Kidney (tissue), 14 donors: ENCODE data around the gene SPX. TPM values are rescaled to one million over a fixed set of nuclear protein-coding genes. Genes with fewer than 3 reads are reported as not detected.

Source experiments
- DNase-seq, 5 donors: peaks; one replicate each; pipeline ENCODE4 v3.0.0-alpha.2; 2013 to 2020
- FAIRE-seq: peaks from 2 replicates; lab custom pipeline; 2012; peaks lifted over from hg19 to GRCh38; lab: Jason Lieb, UNC
- H3K27ac ChIP-seq, 2 donors: one replicate each; pipeline ENCODE4 v1.7.0; 2013; ENCODE audit warnings: low read depth in 2 of 2, low read length in 2 of 2, inconsistent platforms in 1 of 2
- H3K27me3 ChIP-seq: one replicate; pipeline ENCODE4 v1.7.1; 2013; ENCODE audit warnings: low read length, inconsistent platforms; ENCODE audit not compliant: control insufficient read depth, insufficient read depth
- H3K36me3 ChIP-seq, 3 donors: one replicate each; pipeline versions ENCODE4 v1.7.0 to v1.7.1; 2013; ENCODE audit warnings: low read length in 3 of 3, control low read depth in 1 of 3, inconsistent platforms in 1 of 3; ENCODE audit not compliant: insufficient read depth in 3 of 3, control insufficient read depth in 2 of 3
- H3K4me1 ChIP-seq, 3 donors: one replicate each; pipeline versions ENCODE4 v1.7.0 to v1.7.1; 2013; ENCODE audit warnings: low read length in 3 of 3, inconsistent platforms in 1 of 3, low read depth in 1 of 3; ENCODE audit not compliant: control insufficient read depth in 2 of 3, insufficient read depth in 2 of 3
- H3K4me3 ChIP-seq, 3 donors: one replicate each; pipeline versions ENCODE4 v1.7.0 to v1.8.1; 2013; ENCODE audit warnings: low read length in 3 of 3, control low read depth in 1 of 3, inconsistent platforms in 1 of 3
- H3K9ac ChIP-seq, 3 donors: one replicate each; pipeline versions ENCODE4 v1.7.0 to v1.7.1; 2013; ENCODE audit warnings: low read length in 3 of 3, control low read depth in 1 of 3, inconsistent platforms in 1 of 3
- H3K9me3 ChIP-seq, 3 donors: one replicate each; pipeline versions ENCODE4 v1.7.0 to v1.7.1; 2013; ENCODE audit warnings: low read length in 3 of 3, control low read depth in 1 of 3, inconsistent platforms in 1 of 3; ENCODE audit not compliant: control insufficient read depth in 2 of 3, insufficient read depth in 1 of 3
- intact Hi-C: fragments of 100-400 bp; cut with DNase I; formaldehyde crosslinking; loops from one replicate; pipeline ENCODE4 v1.11.1; 2022
- polyA plus RNA-seq: library from polyadenylated mRNA; stranded (reverse); fragments of 350-450 nt; fragmentation: Illumina TruSeq; extraction: RNeasy Lipid Tissue Mini Kit (QIAGEN cat#74804); gene quantifications from one replicate; pipeline ENCODE4 v1.2.3, GENCODE V29; 2014; ENCODE audit warnings: low read depth, low replicate concordance; ENCODE audit not compliant: insufficient read depth
- total RNA-seq: library from RNA; stranded (reverse); fragmentation: NEBNext Ultra II Directional; extraction: Animal tissue kit (Norgen Biotek cat#: 25700); gene quantifications from one replicate; pipeline ENCODE4 v1.2.1, GENCODE V29; 2021
- TF ChIP-seq, protein P1 (sequence below): IDR thresholded peaks from 3 replicates; pipeline ENCODE4 v1.5.1; 2012; ENCODE audit warnings: mild to moderate bottlenecking, moderate library complexity, borderline replicate concordance; ENCODE audit not compliant: insufficient read depth; ENCODE audit errors: extremely low read depth
- donor health status: control.
- donor health status: control.
- donor health status: control.
- donor health status: control.
- donor health status: control.
- donor health status: DM: yes; HTN: yes; CAD: no.
- donor health status: Normal renal cell carcinoma (clear cell type).

The SPX gene
- total and polyA plus RNA-seq, 2 donors from 2014 or later, result 28.2 to 52.2 TPM

DNA sequence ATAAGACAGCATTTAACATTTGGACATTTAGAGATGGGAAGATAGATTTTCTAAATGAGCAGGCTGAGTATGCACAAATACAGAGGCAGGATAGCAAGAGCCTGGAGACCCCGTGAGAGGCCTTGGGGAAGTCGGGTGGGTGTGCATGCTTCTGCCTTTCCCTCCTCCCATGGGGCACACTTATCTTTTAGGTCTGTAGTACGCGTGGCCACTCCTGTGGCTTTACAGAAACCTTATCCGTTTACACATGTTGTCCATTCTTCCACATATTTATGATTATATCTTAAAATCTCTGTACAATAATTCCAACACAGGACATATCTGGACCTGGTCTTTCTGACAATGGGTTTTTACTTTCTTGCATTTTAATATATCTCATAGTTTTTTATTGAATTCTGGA, 45.0 kb downstream of the SPX start:
- intact Hi-C loops, result no loop called here
- TF ChIP-seq, protein P1, sequence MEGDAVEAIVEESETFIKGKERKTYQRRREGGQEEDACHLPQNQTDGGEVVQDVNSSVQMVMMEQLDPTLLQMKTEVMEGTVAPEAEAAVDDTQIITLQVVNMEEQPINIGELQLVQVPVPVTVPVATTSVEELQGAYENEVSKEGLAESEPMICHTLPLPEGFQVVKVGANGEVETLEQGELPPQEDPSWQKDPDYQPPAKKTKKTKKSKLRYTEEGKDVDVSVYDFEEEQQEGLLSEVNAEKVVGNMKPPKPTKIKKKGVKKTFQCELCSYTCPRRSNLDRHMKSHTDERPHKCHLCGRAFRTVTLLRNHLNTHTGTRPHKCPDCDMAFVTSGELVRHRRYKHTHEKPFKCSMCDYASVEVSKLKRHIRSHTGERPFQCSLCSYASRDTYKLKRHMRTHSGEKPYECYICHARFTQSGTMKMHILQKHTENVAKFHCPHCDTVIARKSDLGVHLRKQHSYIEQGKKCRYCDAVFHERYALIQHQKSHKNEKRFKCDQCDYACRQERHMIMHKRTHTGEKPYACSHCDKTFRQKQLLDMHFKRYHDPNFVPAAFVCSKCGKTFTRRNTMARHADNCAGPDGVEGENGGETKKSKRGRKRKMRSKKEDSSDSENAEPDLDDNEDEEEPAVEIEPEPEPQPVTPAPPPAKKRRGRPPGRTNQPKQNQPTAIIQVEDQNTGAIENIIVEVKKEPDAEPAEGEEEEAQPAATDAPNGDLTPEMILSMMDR, result no peak
- H3K4me3 ChIP-seq, result no peak overlapping the region
- H3K9me3 ChIP-seq, result no peaks in the 10 kb centered on the region
- H3K36me3 ChIP-seq, result no peaks in the 10 kb centered on the region
- H3K9ac ChIP-seq, result no peak overlapping the region
- H3K27me3 ChIP-seq, result no peaks in the 10 kb centered on the region
- H3K27ac ChIP-seq, result no peak overlapping the region
- DNase-seq, result no peak
- no peak for FAIRE-seq
- no peaks in the 10 kb centered on the region for H3K4me1 ChIP-seq

- FAIRE-seq (no peak), DNase-seq (no peak)
- no peak overlapping the region for H3K9ac ChIP-seq
- H3K9me3 ChIP-seq, result no peaks in the 10 kb centered on the region
- intact Hi-C loops, result no loop called here
- no peaks in the 10 kb centered on the region for H3K27me3 ChIP-seq
- no peaks in the 10 kb centered on the region for H3K4me1 ChIP-seq
- TF ChIP-seq, protein P1, result no peak
- H3K27ac ChIP-seq, result no peak overlapping the region
- H3K4me3 ChIP-seq, result no peak overlapping the region
- H3K36me3 ChIP-seq, result no peaks in the 10 kb centered on the region
Observed at GRCh38 chr12:21573733-21574358, 47.8 kb downstream of the SPX start.

GRCh38 chr12:21576431-21576830, 50.3 kb downstream of the SPX start:
- DNase-seq, result no peak
- no peak overlapping the region for H3K27ac ChIP-seq
- H3K4me3 ChIP-seq, result no peak overlapping the region
- no peaks in the 10 kb centered on the region for H3K36me3 ChIP-seq
- no peaks in the 10 kb centered on the region for H3K9me3 ChIP-seq
- intact Hi-C loops, result no loop called here
- H3K27me3 ChIP-seq, result no peaks in the 10 kb centered on the region
- H3K4me1 ChIP-seq, result no peaks in the 10 kb centered on the region
- H3K9ac ChIP-seq, result no peak overlapping the region
- FAIRE-seq, result no peak
- TF ChIP-seq, protein P1, result no peak

DNA sequence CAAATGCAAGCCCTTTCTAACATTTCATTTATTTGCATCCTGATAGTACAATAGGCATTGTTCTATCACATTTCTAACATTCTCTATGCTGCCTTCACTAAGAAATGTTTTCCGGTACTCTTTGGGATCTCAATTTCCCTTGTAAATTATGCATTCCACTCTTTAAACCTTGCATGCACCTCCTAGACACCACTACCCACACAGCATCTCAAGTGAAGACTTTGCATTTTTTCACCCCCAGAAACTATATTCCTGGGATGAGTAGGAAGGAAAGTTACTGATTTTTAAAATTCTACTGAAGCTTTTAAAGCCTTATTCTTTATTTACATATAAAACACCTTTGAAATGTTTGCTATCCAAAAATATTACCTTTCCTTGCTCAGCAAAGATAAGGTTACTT, 51.4 kb downstream of the SPX start:
- TF ChIP-seq, protein P1, result no peak
- H3K9me3 ChIP-seq, result no peaks in the 10 kb centered on the region
- no peak for FAIRE-seq
- H3K4me3 ChIP-seq, result no peak overlapping the region
- intact Hi-C loops, result no loop called here
- H3K27me3 ChIP-seq, result no peaks in the 10 kb centered on the region
- no peak overlapping the region for H3K9ac ChIP-seq
- H3K4me1 ChIP-seq, result no peaks in the 10 kb centered on the region
- H3K27ac ChIP-seq, result no peak overlapping the region
- no peaks in the 10 kb centered on the region for H3K36me3 ChIP-seq
- no peak for DNase-seq
